Muscle layer of colon (tissue), 2 donors: ENCODE data around the gene CASP2.

ENCODE experiments used
- H3K27ac ChIP-seq: one replicate; pipeline ENCODE4 v1.7.0; 2013; ENCODE audit warnings: low read depth, mild to moderate bottlenecking, low read length, moderate library complexity
- H3K27me3 ChIP-seq, 2 donors: one replicate each; pipeline ENCODE4 v1.7.0; 2013; ENCODE audit warnings: low read length in 2 of 2, mild to moderate bottlenecking in 2 of 2; ENCODE audit not compliant: insufficient read depth in 2 of 2, control insufficient read depth in 1 of 2
- H3K36me3 ChIP-seq: one replicate; pipeline ENCODE4 v1.7.0; 2013; ENCODE audit warnings: mild to moderate bottlenecking, low read length; ENCODE audit not compliant: insufficient read depth
- H3K4me1 ChIP-seq: one replicate; pipeline ENCODE4 v1.7.0; 2013; ENCODE audit warnings: mild to moderate bottlenecking, low read length; ENCODE audit not compliant: insufficient read depth
- H3K4me3 ChIP-seq, 2 donors: one replicate each; pipeline ENCODE4 v1.7.0; 2013; ENCODE audit warnings: low read length in 2 of 2, low read depth in 1 of 2, mild to moderate bottlenecking in 1 of 2, moderate library complexity in 1 of 2
- H3K9ac ChIP-seq: one replicate; pipeline ENCODE4 v1.7.0; 2013; ENCODE audit warnings: low read length
- H3K9me3 ChIP-seq: one replicate; pipeline ENCODE4 v1.7.0; 2013; ENCODE audit warnings: mild to moderate bottlenecking, low read length
- donor health status: abdominal sarcoma.
- donor health status: Adenocarcinoma of cecum.

Gene CASP2

GRCh38 chr7:143321242-143321641 is 33.1 kb downstream of the CASP2 start:
- Histone ChIP-seq H3K9me3 (no peaks in the 10 kb centered on the region), H3K27me3 (no peaks in the 10 kb centered on the region), H3K9ac (no peak overlapping the region), H3K36me3 (no peaks in the 10 kb centered on the region), H3K27ac (no peak overlapping the region), H3K4me1 (no peaks in the 10 kb centered on the region), H3K4me3 (no peak overlapping the region)

- Histone ChIP-seq H3K4me3 (no peak overlapping the region), H3K27me3 (no peaks in the 10 kb centered on the region), H3K4me1 (no peaks in the 10 kb centered on the region), H3K27ac (no peak overlapping the region), H3K9me3 (no peaks in the 10 kb centered on the region), H3K36me3 (no peaks in the 10 kb centered on the region), H3K9ac (no peak overlapping the region)
These were observed 33.6 kb downstream of the CASP2 start for GRCh38 chr7:143321734-143322133.

GRCh38 chr7:143322760-143323633 is 34.8 kb downstream of the CASP2 start:
- no peaks in the 10 kb centered on the region for H3K4me1 ChIP-seq
- H3K36me3 ChIP-seq: no peaks in the 10 kb centered on the region
- no peaks in the 10 kb centered on the region for H3K9me3 ChIP-seq
- H3K9ac ChIP-seq: no peak overlapping the region
- no peak overlapping the region for H3K4me3 ChIP-seq
- no peak overlapping the region for H3K27ac ChIP-seq
- no peaks in the 10 kb centered on the region for H3K27me3 ChIP-seq

GRCh38 chr7:143323653-143324052 is 35.5 kb downstream of the CASP2 start:
- H3K27ac ChIP-seq: no peak overlapping the region
- H3K27me3 ChIP-seq: no peaks in the 10 kb centered on the region
- no peaks in the 10 kb centered on the region for H3K4me1 ChIP-seq
- H3K36me3 ChIP-seq: no peaks in the 10 kb centered on the region
- H3K4me3 ChIP-seq: no peak overlapping the region
- no peaks in the 10 kb centered on the region for H3K9me3 ChIP-seq
- no peak overlapping the region for H3K9ac ChIP-seq

GRCh38 chr7:143325240-143325639 is 37.1 kb downstream of the CASP2 start:
- Histone ChIP-seq H3K4me3 (no peak overlapping the region), H3K27ac (no peak overlapping the region), H3K36me3 (no peaks in the 10 kb centered on the region), H3K4me1 (no peaks in the 10 kb centered on the region), H3K27me3 (no peaks in the 10 kb centered on the region), H3K9me3 (no peaks in the 10 kb centered on the region), H3K9ac (no peak overlapping the region)

- H3K36me3 ChIP-seq: no peaks in the 10 kb centered on the region
- H3K27ac ChIP-seq: no peak overlapping the region
- H3K9me3 ChIP-seq: no peaks in the 10 kb centered on the region
- peaks cover 4% of the 10 kb centered on the region for H3K4me1 ChIP-seq
- no peak overlapping the region for H3K9ac ChIP-seq
- H3K27me3 ChIP-seq: no peaks in the 10 kb centered on the region
- no peak overlapping the region for H3K4me3 ChIP-seq
These were observed 39.8 kb downstream of the CASP2 start for GRCh38 chr7:143327903-143328302.

- H3K36me3 ChIP-seq: no peaks in the 10 kb centered on the region
These were observed 41.5 kb downstream of the CASP2 start for GRCh38 chr7:143329471-143330170.

GRCh38 chr7:143331179-143331801 is 43.1 kb downstream of the CASP2 start:
- no peak overlapping the region for H3K9ac ChIP-seq
- H3K4me3 ChIP-seq: no peak overlapping the region
- H3K27me3 ChIP-seq: no peaks in the 10 kb centered on the region
- no peak overlapping the region for H3K27ac ChIP-seq
- H3K4me1 ChIP-seq: peaks cover 4% of the 10 kb centered on the region
- no peaks in the 10 kb centered on the region for H3K9me3 ChIP-seq
- H3K36me3 ChIP-seq: no peaks in the 10 kb centered on the region

More at GRCh38 chr7:143329471-143330170, 41.5 kb downstream of the CASP2 start:
- H3K27ac ChIP-seq: no peak overlapping the region
- H3K4me1 ChIP-seq: peaks cover 4% of the 10 kb centered on the region
- H3K4me3 ChIP-seq: no peak overlapping the region
- H3K9ac ChIP-seq: no peak overlapping the region
- H3K9me3 ChIP-seq: no peaks in the 10 kb centered on the region
- H3K27me3 ChIP-seq: no peaks in the 10 kb centered on the region

GRCh38 chr7:143334244-143334643 is 46.1 kb downstream of the CASP2 start:
- Histone ChIP-seq H3K4me1 (peaks cover 4% of the 10 kb centered on the region), H3K27ac (no peak overlapping the region)

GRCh38 chr7:143337216-143337615 is 49.1 kb downstream of the CASP2 start:
- Histone ChIP-seq H3K36me3 (no peaks in the 10 kb centered on the region), H3K27ac (no peak overlapping the region), H3K9me3 (no peaks in the 10 kb centered on the region), H3K4me3 (no peak overlapping the region), H3K9ac (no peak overlapping the region), H3K27me3 (no peaks in the 10 kb centered on the region), H3K4me1 (no peaks in the 10 kb centered on the region)

More at GRCh38 chr7:143334244-143334643, 46.1 kb downstream of the CASP2 start:
- H3K27me3 ChIP-seq: no peaks in the 10 kb centered on the region
- H3K9me3 ChIP-seq: no peaks in the 10 kb centered on the region
- H3K4me3 ChIP-seq: no peak overlapping the region
- no peaks in the 10 kb centered on the region for H3K36me3 ChIP-seq
- no peak overlapping the region for H3K9ac ChIP-seq

GRCh38 chr7:143341842-143342241 is 53.7 kb downstream of the CASP2 start:
- Histone ChIP-seq H3K27me3 (peaks cover 0 to 12% of the 10 kb centered on the region in 2 donors), H3K4me3 (no peak overlapping the region), H3K9me3 (no peaks in the 10 kb centered on the region), H3K27ac (no peak overlapping the region), H3K36me3 (no peaks in the 10 kb centered on the region), H3K4me1 (no peaks in the 10 kb centered on the region), H3K9ac (no peak overlapping the region)
